K562 (cell line): ENCODE data around the gene SAP30L. TPM values are rescaled to one million over a fixed set of nuclear protein-coding genes. Genes with fewer than 3 reads are reported as not detected.

ENCODE experiments used
- ATAC-seq: fragments of 200-7000 bp; cut with Tn5 transposase; 3 replicates; pipeline ENCODE4 v1.9.1; 2020; ENCODE audit warnings: moderate library complexity
- BruUV-seq: library from RNA; stranded (reverse); fragments of 400-500 nt; replicated peaks from 2 replicates; lab custom pipeline; 2021; lab: Mats Ljungman, UMichigan
- CTCF ChIA-PET: fragments of 300-600 bp; formaldehyde crosslinking; extraction: SDS; loops from one replicate; lab custom pipeline; 2021; ENCODE audit warnings: low intra/inter-chr PET ratio; lab: Yijun Ruan, JAX
- POLR2A ChIA-PET: fragments of 300-600, 350-650 bp; sonication (Branson Sonifier 250); formaldehyde crosslinking; extraction: SDS; loops from one replicate; lab custom pipeline; 2021; ENCODE audit warnings: antibody characterized with exemption, inconsistent platforms; lab: Yijun Ruan, JAX
- DNase-seq, 4 experiments: peaks; one replicate each; pipeline versions ENCODE4 v3.0.0 to v3.0.0-alpha.2; 2011 to 2018; ENCODE audit warnings: low spot score in 3 of 4, mixed read lengths in 3 of 4; ENCODE audit errors: extremely low read depth in 1 of 4
- FAIRE-seq: peaks from 2 replicates; lab custom pipeline; 2011; peaks lifted over from hg19 to GRCh38; lab: Jason Lieb, UNC
- H2AFZ ChIP-seq: 2 replicates; pipeline ENCODE4 v1.6.0; 2011; ENCODE audit warnings: low read depth, low read length, control low read depth, inconsistent platforms
- H3K27ac ChIP-seq: fragments of 200-600 bp; 3 replicates; pipeline ENCODE4 v1.8.0; 2011; ENCODE audit warnings: low read depth, mild to moderate bottlenecking, control low read depth, inconsistent platforms, low read length, moderate library complexity, mixed read lengths; ENCODE audit errors: extremely low read depth
- H3K27me3 ChIP-seq, 2 experiments: fragments of 300-600 bp in 1 of 2; 2 replicates in 1 of 2; 3 replicates in 1 of 2; pipeline versions ENCODE4 v1.6.0 to v1.8.0; 2011; ENCODE audit warnings: inconsistent platforms in 2 of 2, low read length in 2 of 2, mild to moderate bottlenecking in 1 of 2, mixed read lengths in 1 of 2, moderate library complexity in 1 of 2; ENCODE audit not compliant: control insufficient read depth in 2 of 2, insufficient read depth in 2 of 2
- H3K36me3 ChIP-seq: fragments of 300-600 bp; 3 replicates; pipeline ENCODE4 v1.8.0; 2011; ENCODE audit warnings: mild to moderate bottlenecking, low read length, inconsistent platforms; ENCODE audit not compliant: control insufficient read depth, insufficient read depth
- H3K4me1 ChIP-seq, 2 experiments: fragments of 200-600 bp in 1 of 2; replicated peaks in 1 of 2; 2 replicates in 1 of 2; 3 replicates in 1 of 2; pipeline versions ENCODE4 v1.5.1 to v1.8.0; 2011; ENCODE audit warnings: inconsistent platforms in 2 of 2, low read length in 2 of 2, mild to moderate bottlenecking in 1 of 2, mixed read lengths in 1 of 2, moderate library complexity in 1 of 2; ENCODE audit not compliant: control insufficient read depth in 2 of 2, insufficient read depth in 2 of 2
- H3K4me2 ChIP-seq: 2 replicates; pipeline ENCODE4 v1.6.1; 2011; ENCODE audit warnings: low read length, control low read depth, inconsistent platforms, mixed read lengths; ENCODE audit not compliant: insufficient read depth
- H3K4me3 ChIP-seq: fragments of 200-600 bp; sonication (generic), shearing (Covaris generic); 2 replicates; pipeline ENCODE4 v1.5.1; 2016; ENCODE audit warnings: control low read depth, inconsistent platforms
- H3K79me2 ChIP-seq: fragments of 200-600 bp; 3 replicates; pipeline ENCODE4 v1.8.0; 2011; ENCODE audit warnings: low read length, inconsistent platforms; ENCODE audit not compliant: control insufficient read depth, insufficient read depth
- H3K9ac ChIP-seq, 2 experiments: 2 replicates each; pipeline versions ENCODE4 v1.6.0 to v1.6.1; 2011; ENCODE audit warnings: low read depth in 2 of 2, low read length in 2 of 2, control low read depth in 1 of 2, inconsistent platforms in 1 of 2, mild to moderate bottlenecking in 1 of 2, mixed read lengths in 1 of 2; ENCODE audit not compliant: insufficient read depth in 1 of 2
- H3K9me1 ChIP-seq: one replicate; pipeline ENCODE4 v1.6.0; 2011; ENCODE audit warnings: inconsistent platforms, mild to moderate bottlenecking, low read length, moderate library complexity; ENCODE audit not compliant: control insufficient read depth, insufficient read depth
- H3K9me3 ChIP-seq: replicated peaks from 2 replicates; pipeline ENCODE4 v1.5.1; 2011; ENCODE audit warnings: low read depth, low read length, inconsistent platforms; ENCODE audit not compliant: control insufficient read depth, insufficient read depth
- H4K20me1 ChIP-seq: replicated peaks from 2 replicates; pipeline ENCODE4 v1.6.1; 2011; ENCODE audit warnings: low read length, inconsistent platforms, mixed read lengths; ENCODE audit not compliant: control insufficient read depth, insufficient read depth
- CREB3 ChIP-seq: fragments of 450-650 bp; conservative IDR thresholded peaks from 2 replicates; pipeline ENCODE4 v1.6.1; 2016; ENCODE audit warnings: missing genetic modification characterization, low read depth, mild to moderate bottlenecking, missing compliant biosample characterization, moderate library complexity
- NR1H2 ChIP-seq: sonication (generic); formaldehyde crosslinking; IDR thresholded peaks from 2 replicates; pipeline ENCODE4 v1.4.0; 2020; ENCODE audit warnings: mild to moderate bottlenecking, missing genetic modification reagents
- RERE ChIP-seq: sonication (generic); formaldehyde crosslinking; IDR thresholded peaks from 2 replicates; pipeline ENCODE4 v1.8.0; 2023; ENCODE audit warnings: missing genetic modification reagents, mild to moderate bottlenecking, borderline replicate concordance
- SNIP1 ChIP-seq: fragments of 450-650 bp; IDR thresholded peaks from 2 replicates; pipeline ENCODE4 v1.7.1; 2017; ENCODE audit warnings: low read depth, mild to moderate bottlenecking
- ZNF407 ChIP-seq: fragments of 450-650 bp; IDR thresholded peaks from 2 replicates; pipeline ENCODE4 v1.6.1; 2016; ENCODE audit warnings: low read depth
- ZNF77 ChIP-seq: fragments of 250-450 bp; sonication (Bioruptor Pico); IDR thresholded peaks from 2 replicates; pipeline ENCODE4 v1.5.0; 2020
- WGBS: fragments of 100-300 bp; shearing (Covaris generic); methylation state at CpG from one replicate; pipeline ENCODE4 v1.1.6; 2016; ENCODE audit warnings: low coverage, mixed read lengths; ENCODE audit not compliant: insufficient coverage; ENCODE audit errors: missing lambda C conversion rate; 5-methylcytosine and 5-hydroxymethylcytosine counted together
- in situ Hi-C: fragments of 300-500 bp; cut with MboI; formaldehyde crosslinking; loops from 4 replicates; pipeline ENCODE4 v1.15.0; 2018; ENCODE audit warnings: inconsistent platforms, mixed read lengths
- intact Hi-C: fragments of 100-400 bp; cut with micrococcal nuclease; formaldehyde crosslinking; loops from 2 replicates; pipeline ENCODE4 v1.14.2; 2022
- polyA plus RNA-seq, 8 experiments: library from polyadenylated mRNA; depleted of rRNA in 4 of 8; stranded (reverse) in 5 of 8; unstranded in 3 of 8; fragments of >200 nt; fragmentation: Nextera tagmentation in 2 of 8; fragmentation: Illumina TruSeq in 1 of 8; extraction: Ambion mirVana in 2 of 8; extraction: Trizol in 1 of 8; gene quantifications; 2 replicates each; pipeline versions ENCODE4 v1.2.1 to v1.2.3, GENCODE V29; 2011 to 2014; ENCODE audit warnings: inconsistent platforms in 1 of 8, missing spikeins in 1 of 8
- total RNA-seq, 7 experiments: library from RNA; depleted of rRNA in 6 of 7; stranded (reverse); fragments of >200 nt in 6 of 7; fragmentation: Illumina TruSeq in 2 of 7; extraction: Trizol in 2 of 7; gene quantifications; 2 replicates each; pipeline versions ENCODE4 v1.2.1 to v1.2.3, GENCODE V29; 2011 to 2021; ENCODE audit warnings: low replicate concordance in 1 of 7

The SAP30L gene
- total and polyA plus RNA-seq, 9 of the 15 experiments (the other 6 are each of a cell fraction or from before 2014, with no cell fraction given): 5.1 to 33.6 (median 28.1) TPM

- no peak overlapping the region for H3K4me3 ChIP-seq
- no peak for TF ChIP-seq NR1H2 (CRISPR knock-in tag)
- TF ChIP-seq RERE (CRISPR knock-in tag): no peak
- no peak for TF ChIP-seq CREB3 (tag)
- no peak for TF ChIP-seq SNIP1
- TF ChIP-seq ZNF407: no peak
- TF ChIP-seq ZNF77 (CRISPR knock-in tag): no peak
Measured at GRCh38 chr5:154455585-154455984, 9.8 kb downstream of the SAP30L start.

More at GRCh38 chr5:154455585-154455984, 9.8 kb downstream of the SAP30L start:
- ATAC-seq (no peak), DNase-seq (no peak), FAIRE-seq (no peak)
- no peak overlapping the region for H3K9ac ChIP-seq
- H3K27ac ChIP-seq: no peak overlapping the region
- no peak overlapping the region for H3K4me2 ChIP-seq
- H3K4me1 ChIP-seq: no peaks in the 10 kb centered on the region; a peak in 1 of 5 replicates
- H3K79me2 ChIP-seq: no peaks in the 10 kb centered on the region
- no peak overlapping the region for H2AFZ ChIP-seq
- POLR2A ChIA-PET: no interaction called here
- no peaks in the 10 kb centered on the region for H3K9me1 ChIP-seq
- BruUV-seq: no TSS peak
- intact Hi-C loops (no loop called here), in situ Hi-C loops (no loop called here)
- 95% methylated on average over 5 of the region's 5 CpGs for WGBS
- CTCF ChIA-PET: no interaction called here
- H3K36me3 ChIP-seq: peaks cover 56% of the 10 kb centered on the region
- H4K20me1 ChIP-seq: no peaks in the 10 kb centered on the region
- H3K9me3 ChIP-seq: no peaks in the 10 kb centered on the region
- H3K27me3 ChIP-seq: no peaks in the 10 kb centered on the region
